ENCODE measurements around the gene IRGQ. TPM values are rescaled to one million over a fixed set of nuclear protein-coding genes. Genes with fewer than 3 reads are reported as not detected.
"Not testable (repeated sequence)": the region's sequence is repeated elsewhere in the genome, so short reads cannot be mapped to it uniquely, and the experiment has no call there.

IRGQ gene
- total RNA-seq, 1 experiment from 2014 or later: 37.7 TPM

- H3K27ac ChIP-seq (ENCODE audit: low read depth, low read length, poor library complexity, severe bottlenecking): peak overlapping the region; percentile 76
- no peak for DNase-seq (ENCODE audit: low spot score)
- ChIA-PET CTCF (no interaction called here), POLR2A (ENCODE audit: low non-redundant PET) (interaction anchor here (0.9 kb wide), 1 partner anchor 12 kb away, joined by 14 read pairs; the partner anchor contains the start of gene IRGQ)
- no peak overlapping the region for H3K4me3 ChIP-seq (ENCODE audit: low read depth, low read length, poor library complexity, severe bottlenecking)
- peaks cover 13% of the 10 kb centered on the region for H3K36me3 ChIP-seq (ENCODE audit: insufficient read depth, low read length, poor library complexity, severe bottlenecking)
- no peaks in the 10 kb centered on the region for H3K27me3 ChIP-seq (replicated peaks; ENCODE audit: insufficient read depth, low read depth, low read length, poor library complexity)
- no peaks in the 10 kb centered on the region for H3K9me3 ChIP-seq (ENCODE audit: low read depth, low read length, poor library complexity, severe bottlenecking)
- intact Hi-C loops (cut with micrococcal nuclease; ENCODE audit: unreplicated experiment): no loop called here
- no peak for TF ChIP-seq EZH2 (IDR thresholded peaks at IDR 0.05; ENCODE audit: borderline replicate concordance, low read depth, low read length, poor library complexity, severe bottlenecking)
- TF ChIP-seq CTCF (conservative IDR thresholded peaks at IDR 0.05; ENCODE audit: low read depth, low read length): no peak
- BruUV-seq (replicated peaks): TSS peak; percentile 61
- peaks cover 41% of the 10 kb centered on the region for H3K4me1 ChIP-seq (ENCODE audit: insufficient read depth, low read length, poor library complexity, severe bottlenecking)
Observed at GRCh38 chr19:43607238-43608205, 11.6 kb upstream of the IRGQ start.

DNA sequence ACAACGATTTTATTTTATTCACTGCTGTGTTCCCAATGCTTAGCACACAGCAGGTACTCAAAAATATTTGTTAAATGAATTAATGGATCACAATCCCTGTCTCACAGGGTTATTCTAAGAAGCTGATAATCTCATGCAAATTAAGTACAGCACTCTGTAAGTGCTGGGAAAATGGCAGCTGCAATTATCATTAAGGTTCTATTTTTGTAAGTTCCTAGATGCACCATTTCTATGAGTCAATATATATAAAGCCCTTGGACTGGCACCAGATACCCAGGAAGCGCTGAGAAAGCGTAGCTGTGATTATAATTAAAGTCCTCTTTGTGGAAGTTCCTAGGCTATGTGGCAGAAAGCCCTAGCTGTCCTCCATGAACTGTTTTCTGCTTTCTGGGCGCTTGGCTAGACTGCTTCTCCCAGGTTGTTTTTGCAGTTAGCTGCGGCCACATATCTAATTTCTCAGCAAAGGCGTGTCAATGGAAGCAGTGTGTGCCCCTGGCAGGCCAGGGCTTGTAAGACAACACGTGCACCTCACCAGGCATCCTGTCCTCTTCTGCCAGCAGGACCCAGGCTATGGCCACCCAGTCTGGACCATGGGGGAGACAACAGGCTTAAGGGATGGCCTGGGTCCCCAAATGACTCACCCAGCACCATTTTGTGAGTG is 10.8 kb upstream of the IRGQ start:
- H3K27me3 ChIP-seq (replicated peaks; ENCODE audit: insufficient read depth, low read depth, low read length, poor library complexity): no peaks in the 10 kb centered on the region
- intact Hi-C loops (cut with micrococcal nuclease; ENCODE audit: unreplicated experiment): no loop called here
- ChIA-PET CTCF (no interaction called here), POLR2A (ENCODE audit: low non-redundant PET) (no interaction called here)
- peaks cover 38% of the 10 kb centered on the region for H3K4me1 ChIP-seq (ENCODE audit: insufficient read depth, low read length, poor library complexity, severe bottlenecking)
- H3K4me3 ChIP-seq (ENCODE audit: low read depth, low read length, poor library complexity, severe bottlenecking): no peak overlapping the region
- no TSS peak for BruUV-seq (replicated peaks)
- peak; percentile 58 for DNase-seq (ENCODE audit: low spot score)
- H3K36me3 ChIP-seq (ENCODE audit: insufficient read depth, low read length, poor library complexity, severe bottlenecking): peaks cover 5% of the 10 kb centered on the region
- peak overlapping the region; percentile 76 for H3K27ac ChIP-seq (ENCODE audit: low read depth, low read length, poor library complexity, severe bottlenecking)
- no peaks in the 10 kb centered on the region for H3K9me3 ChIP-seq (ENCODE audit: low read depth, low read length, poor library complexity, severe bottlenecking)
- TF ChIP-seq EZH2 (IDR thresholded peaks at IDR 0.05; ENCODE audit: borderline replicate concordance, low read depth, low read length, poor library complexity, severe bottlenecking) (no peak), CTCF (conservative IDR thresholded peaks at IDR 0.05; ENCODE audit: low read depth, low read length) (no peak)

DNA sequence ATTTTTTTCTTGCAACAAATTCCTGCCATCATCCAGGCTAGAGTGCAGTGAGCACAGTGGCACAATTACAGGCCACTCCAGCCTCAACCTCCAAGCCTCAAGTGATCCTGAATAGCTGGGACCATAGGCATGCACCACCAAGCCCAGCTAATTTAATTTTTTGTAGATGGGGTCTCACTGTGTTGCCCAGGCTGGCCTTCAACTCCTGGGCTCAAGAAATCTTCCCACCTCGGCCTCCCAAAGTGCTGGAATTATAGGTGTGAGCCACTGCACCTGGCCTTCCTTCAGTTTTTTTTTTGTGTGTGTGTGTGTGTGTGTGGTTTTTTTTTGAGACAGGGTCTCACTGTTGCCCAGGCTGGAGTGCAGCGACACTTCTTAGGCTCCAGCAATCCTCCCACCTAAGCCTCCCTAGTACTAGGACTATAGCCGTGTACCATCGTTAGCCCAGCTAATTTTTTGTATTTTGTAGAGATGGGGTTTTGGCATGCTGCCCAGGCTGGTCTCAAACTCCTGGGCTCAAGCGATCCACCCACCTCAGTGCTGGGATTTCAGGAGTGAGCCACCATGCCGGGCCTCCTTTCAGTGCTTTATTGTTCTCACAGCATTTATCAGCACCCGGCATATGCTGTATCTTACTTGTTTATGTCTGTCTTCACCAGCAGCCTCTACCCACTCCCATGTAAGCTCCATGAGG is 10.1 kb upstream of the IRGQ start:
- Histone ChIP-seq H3K27me3 (replicated peaks; ENCODE audit: insufficient read depth, low read depth, low read length, poor library complexity) (no peaks in the 10 kb centered on the region), H3K9me3 (ENCODE audit: low read depth, low read length, poor library complexity, severe bottlenecking) (no peaks in the 10 kb centered on the region), H3K4me1 (ENCODE audit: insufficient read depth, low read length, poor library complexity, severe bottlenecking) (peaks cover 34% of the 10 kb centered on the region), H3K36me3 (ENCODE audit: insufficient read depth, low read length, poor library complexity, severe bottlenecking) (peaks cover 5% of the 10 kb centered on the region), H3K27ac (ENCODE audit: low read depth, low read length, poor library complexity, severe bottlenecking) (peak overlapping the region; percentile 76), H3K4me3 (ENCODE audit: low read depth, low read length, poor library complexity, severe bottlenecking) (no peak overlapping the region)
- intact Hi-C loops (cut with micrococcal nuclease; ENCODE audit: unreplicated experiment): no loop called here
- no peak for TF ChIP-seq CTCF (conservative IDR thresholded peaks at IDR 0.05; ENCODE audit: low read depth, low read length)
- TF ChIP-seq EZH2 (IDR thresholded peaks at IDR 0.05; ENCODE audit: borderline replicate concordance, low read depth, low read length, poor library complexity, severe bottlenecking): no peak
- CTCF ChIA-PET: no interaction called here
- BruUV-seq (replicated peaks): no TSS peak
- POLR2A ChIA-PET (ENCODE audit: low non-redundant PET): no interaction called here
- DNase-seq (ENCODE audit: low spot score): peak; percentile 43

DNA sequence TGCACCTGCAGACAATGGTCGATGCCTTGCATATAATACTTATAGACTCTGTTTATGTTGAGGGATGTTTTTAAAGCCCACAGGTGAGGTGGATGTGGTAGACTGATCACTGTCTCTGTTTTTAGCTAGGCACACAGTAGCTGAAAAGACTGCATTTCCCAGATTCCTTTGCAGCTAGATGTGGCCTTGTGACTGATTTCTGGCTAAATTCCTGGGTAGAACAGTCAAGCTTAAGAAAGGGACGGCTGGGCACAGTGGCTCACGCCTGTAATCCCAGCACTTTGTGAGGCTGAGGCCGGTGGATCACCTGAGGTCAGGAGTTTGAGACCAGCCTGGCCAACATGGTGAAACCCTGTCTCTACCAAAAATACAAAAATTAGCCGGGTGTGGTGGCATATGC is 4.4 kb upstream of the IRGQ start:
- intact Hi-C loops (cut with micrococcal nuclease; ENCODE audit: unreplicated experiment); DNase-seq (ENCODE audit: low spot score); H3K9me3 ChIP-seq (ENCODE audit: low read depth, low read length, poor library complexity, severe bottlenecking); H3K27ac ChIP-seq (ENCODE audit: low read depth, low read length, poor library complexity, severe bottlenecking); H3K4me1 ChIP-seq (ENCODE audit: insufficient read depth, low read length, poor library complexity, severe bottlenecking); POLR2A ChIA-PET (ENCODE audit: low non-redundant PET); BruUV-seq (replicated peaks); CTCF ChIA-PET; H3K27me3 ChIP-seq (replicated peaks; ENCODE audit: insufficient read depth, low read depth, low read length, poor library complexity); H3K4me3 ChIP-seq (ENCODE audit: low read depth, low read length, poor library complexity, severe bottlenecking): not testable (repeated sequence)
- peaks cover 21% of the 10 kb centered on the region for H3K36me3 ChIP-seq (ENCODE audit: insufficient read depth, low read length, poor library complexity, severe bottlenecking)
